Stimulated activated CD4-positive, alpha-beta T cell treated with anti-CD3 and anti-CD28 coated beads, Interleukin-4, amount 100 ng/mL, for 24 hours (primary cell): ENCODE measurements around the gene KRT37.

ENCODE experiments used
- DNase-seq: peaks from one replicate; pipeline ENCODE4 v3.0.0-alpha.2; 2020

KRT37 gene

DNA sequence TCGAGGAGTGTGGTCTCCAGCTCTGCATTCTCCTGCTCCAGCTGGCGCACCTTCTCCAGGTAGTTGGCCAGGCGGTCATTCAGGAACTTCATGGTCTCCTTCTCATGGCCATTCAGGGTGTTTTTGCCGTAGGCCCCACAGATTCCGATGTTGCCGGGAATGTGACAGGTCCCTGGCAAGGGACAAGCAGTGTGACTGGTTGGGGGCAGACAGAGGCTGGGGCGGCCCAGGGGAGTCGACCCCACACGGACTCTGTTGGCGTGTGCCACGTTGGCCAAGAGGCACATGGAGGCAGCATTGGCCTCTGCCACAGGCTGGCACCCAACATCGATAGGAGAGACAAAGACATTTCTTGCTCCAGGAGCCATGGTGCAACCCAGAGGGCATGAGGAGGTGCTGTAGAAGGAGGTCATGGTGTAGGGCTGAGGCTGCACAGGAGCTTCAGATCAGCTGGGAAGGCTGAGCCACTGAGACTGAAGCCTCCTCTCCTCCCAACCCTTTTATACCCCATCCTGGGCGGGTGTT is at the start of gene KRT37:
TSS of gene KRT37 (minus strand) at position 475 of the 525 bp plus-strand sequence. CDS start at position 413, 62 bp downstream.
- no peak for DNase-seq

DNA sequence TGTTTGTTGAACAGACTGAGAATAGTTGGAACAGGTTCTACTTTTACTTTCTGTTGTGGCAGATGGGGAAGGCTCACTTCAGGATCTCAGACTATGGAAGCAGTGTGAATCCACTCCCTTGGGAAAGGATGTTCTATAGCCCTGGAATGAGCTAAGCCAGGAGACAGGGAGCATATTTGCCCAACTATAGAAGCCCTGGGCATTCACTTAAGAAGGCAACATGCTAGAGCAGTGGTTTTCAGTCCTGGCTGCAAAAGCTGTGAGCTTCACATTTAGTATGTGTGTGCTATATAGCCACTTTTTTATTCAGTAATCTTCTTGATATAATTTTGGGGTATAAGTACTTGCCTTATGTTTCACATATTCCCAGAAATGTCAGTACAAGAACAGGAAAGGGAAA is 44.0 kb upstream of the KRT37 start:
- no peak for DNase-seq

DNA sequence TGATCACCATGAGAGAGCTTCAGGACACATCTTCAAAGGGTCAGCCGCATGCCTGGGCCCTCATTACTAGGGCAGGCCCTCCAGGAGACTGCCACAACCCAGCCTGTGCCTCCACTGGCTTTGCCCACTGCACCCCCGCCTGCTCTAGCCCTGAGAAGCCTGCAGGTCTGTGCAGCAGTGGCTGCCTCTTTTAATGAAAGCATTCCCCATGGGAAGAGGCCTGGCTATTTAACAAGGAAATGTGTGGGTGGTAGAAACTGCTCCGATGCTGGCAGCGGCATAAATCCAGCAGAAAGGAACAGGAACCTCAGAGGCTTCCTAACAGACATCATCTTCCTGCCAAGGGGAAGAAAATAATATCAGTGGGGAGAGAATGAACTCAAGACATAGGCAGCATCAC is 43.2 kb upstream of the KRT37 start:
- DNase-seq = no peak

GRCh38 chr17:41466988-41467387 is 42.6 kb upstream of the KRT37 start, which contains the start of gene KRT32:
TSS of gene KRT32 (minus strand) at chr17:41467386. CDS start at chr17:41467325, 61 bp downstream.
- no peak for DNase-seq

DNA sequence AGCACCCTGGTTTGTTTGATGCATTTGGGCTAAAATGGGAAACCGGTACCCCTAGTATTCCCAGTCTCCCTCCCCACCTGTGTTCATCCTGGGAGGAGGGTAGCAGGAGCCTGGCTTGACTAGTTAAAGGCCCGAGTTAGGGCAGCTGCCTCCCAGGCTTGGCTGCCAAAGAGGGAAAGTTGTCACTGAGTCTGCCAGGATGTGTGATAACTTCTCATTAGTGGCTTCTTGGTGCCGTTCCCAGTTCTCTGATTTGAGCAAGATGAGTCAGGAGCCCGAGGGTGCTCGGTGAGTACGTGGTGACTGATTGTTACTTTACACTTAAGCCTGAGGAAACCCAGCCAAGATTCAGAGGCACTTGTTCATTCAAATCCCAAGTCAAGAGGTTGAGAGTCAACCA is 40.3 kb upstream of the KRT37 start:
- DNase-seq = no peak

DNA sequence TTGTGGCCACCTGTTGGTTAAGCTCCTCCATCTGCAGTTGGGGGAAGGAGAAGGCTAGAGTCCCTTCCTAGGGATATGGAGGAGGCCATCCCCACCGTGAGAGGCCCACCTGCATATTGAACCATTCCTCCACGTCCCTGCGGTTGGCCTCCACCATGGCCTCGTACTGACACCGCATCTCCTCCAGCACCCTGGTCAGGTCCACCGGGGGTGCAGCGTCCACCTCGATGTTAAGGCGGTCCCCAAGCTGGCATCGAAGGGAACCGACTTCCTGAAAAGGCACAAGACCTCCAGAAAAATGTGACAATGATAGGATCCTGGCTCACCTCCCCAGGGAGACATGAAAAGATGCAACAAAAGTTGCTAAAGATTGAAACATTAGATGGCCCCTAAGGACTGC is 39.8 kb upstream of the KRT37 start:
- DNase-seq = no peak

DNA sequence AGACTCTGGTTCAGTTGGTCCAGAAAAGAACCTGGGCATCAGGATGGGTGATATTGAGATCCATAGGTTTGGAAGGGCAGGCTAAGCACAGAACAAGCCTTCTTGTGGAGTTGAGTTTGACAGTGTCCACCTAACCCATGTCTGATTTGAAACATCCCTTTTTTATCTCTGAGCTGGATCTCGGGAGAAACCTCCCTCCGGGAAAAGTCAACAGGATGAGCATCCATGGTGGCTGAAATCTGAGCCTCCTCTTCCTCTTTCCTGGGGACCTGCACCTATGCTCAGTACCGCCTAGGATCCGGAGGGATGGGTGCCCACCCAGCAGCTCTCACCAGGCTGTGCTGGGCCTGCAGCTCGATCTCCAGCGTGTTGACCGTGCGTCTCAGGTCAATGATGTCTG is 39.4 kb upstream of the KRT37 start:
- DNase-seq = no peak

DNA sequence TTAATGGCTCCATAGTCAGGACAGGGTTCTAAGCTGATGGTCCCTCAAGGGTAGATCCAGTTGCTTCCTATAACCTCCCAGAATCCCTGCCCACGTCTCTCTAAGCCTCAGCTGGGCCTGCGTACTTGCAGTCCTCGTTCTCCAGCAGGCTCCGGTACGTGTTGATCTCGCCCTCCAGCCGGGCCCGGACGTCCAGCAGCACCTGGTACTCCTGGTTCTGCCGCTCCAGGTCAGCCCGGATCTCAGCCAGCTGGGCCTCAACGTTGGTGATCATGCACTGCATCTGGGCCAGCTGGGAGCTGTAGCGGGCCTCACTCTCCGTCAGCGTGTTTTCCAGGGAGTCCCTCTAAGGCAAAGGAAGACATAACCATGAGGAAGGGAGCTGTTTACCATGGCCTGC is 38.3 kb upstream of the KRT37 start:
- DNase-seq = no peak

DNA sequence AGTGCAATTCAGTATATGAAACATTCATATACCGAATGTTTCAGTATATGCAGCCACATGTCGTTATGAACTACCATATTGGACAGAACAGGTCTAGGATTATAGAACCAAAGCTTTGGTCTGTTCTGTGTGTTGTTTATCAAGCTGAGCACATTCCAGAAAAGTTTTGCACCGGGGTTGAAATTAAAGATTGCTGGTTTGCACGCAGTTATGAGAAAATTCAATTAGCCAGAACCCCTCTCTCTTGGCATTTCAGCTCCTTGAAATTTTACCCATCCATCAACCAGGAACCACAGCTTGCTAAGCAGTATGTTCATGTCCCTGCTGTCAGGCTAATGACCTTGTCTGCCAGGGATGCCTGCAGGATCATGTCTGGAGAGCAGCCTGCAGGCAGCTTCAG is 33.3 kb upstream of the KRT37 start:
- DNase-seq = no peak

GRCh38 chr17:41456204-41456603 is 31.8 kb upstream of the KRT37 start:
- DNase-seq = no peak

DNA sequence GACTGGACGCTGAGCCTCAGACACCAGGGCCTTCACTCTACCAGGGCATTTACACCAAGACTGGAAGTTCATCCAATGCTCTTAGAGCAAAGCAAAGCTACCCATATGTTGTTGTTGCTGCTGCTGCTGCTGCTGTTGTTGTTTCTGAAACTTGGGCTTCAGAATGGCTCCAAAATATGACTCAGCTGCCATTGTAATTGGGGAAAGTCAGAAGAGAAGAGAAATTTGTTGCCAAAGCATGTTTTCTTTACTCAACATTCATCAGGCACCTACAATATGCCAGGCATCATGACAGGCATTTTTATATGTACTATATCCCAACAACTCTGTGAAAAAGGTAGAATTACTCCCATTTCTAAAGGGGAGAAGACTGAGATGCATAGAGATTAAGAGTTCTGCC is 30.9 kb upstream of the KRT37 start:
- no peak for DNase-seq

DNA sequence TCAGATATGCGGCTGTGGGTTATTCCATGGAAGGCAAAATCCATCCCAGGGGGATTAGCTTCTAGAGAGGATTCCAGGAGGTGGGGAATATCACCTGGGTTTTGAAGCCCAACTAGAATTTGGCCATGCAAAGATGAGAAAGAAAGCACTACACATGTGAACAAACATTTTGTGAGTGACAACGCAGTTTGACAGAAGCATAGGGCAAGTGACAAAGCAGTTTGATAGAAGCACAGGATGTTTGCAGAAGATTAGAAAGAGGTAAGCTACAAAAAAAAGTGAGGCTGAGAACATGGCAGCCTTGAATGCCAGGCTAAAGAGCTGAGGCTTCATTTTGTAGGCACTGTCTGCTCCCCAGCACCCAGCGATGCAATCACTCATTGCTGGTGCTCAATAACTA is 28.7 kb upstream of the KRT37 start:
- DNase-seq = no peak

GRCh38 chr17:41452281-41452680 is 27.9 kb upstream of the KRT37 start:
- no peak for DNase-seq

DNA sequence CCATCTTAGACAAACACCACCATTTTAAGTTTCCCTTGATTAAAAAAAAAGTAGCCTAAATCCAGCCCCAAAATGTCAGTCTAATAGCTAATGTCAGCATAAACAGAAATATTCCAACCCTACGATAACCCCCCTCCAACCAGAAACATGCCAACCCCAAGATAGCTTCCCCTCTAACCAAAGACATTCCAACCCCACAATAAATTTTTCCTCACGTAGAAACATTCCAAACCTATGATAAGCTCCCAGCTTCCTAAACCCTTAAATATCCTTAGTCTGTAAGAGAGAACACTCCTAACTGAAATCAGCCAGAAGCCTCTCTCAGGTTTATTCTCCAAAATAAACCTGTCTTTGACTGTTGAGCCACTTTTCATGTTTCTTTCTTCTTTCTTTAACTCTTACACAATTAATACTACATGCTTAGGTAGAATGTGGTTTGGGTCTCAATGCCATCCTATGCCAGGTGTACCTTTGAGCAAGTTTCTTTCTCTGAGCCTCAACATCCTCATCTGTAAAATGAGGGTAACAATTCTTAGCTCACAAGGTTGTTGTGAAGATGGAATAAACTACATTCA is 26.9 kb upstream of the KRT37 start:
- DNase-seq = no peak

DNA sequence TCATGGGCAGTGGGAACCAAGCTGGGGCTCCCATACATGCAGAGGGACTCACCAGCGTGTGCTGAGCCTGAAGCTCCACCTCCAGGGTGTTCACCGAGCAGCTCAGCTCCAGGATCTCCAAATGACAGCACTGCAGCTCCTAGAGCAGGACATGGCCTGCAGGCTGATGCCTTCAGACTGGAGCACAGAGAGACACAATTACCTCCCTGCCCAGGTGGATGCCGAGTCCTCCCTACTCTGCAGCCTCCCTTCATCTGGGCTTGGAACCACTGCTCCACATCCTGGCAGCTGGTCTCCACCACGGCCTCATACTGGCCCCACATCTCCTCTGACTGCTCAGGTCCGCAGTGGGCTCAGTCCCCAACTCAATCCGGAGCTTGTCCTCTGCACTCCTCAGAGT is 24.6 kb upstream of the KRT37 start:
- DNase-seq = no peak

DNA sequence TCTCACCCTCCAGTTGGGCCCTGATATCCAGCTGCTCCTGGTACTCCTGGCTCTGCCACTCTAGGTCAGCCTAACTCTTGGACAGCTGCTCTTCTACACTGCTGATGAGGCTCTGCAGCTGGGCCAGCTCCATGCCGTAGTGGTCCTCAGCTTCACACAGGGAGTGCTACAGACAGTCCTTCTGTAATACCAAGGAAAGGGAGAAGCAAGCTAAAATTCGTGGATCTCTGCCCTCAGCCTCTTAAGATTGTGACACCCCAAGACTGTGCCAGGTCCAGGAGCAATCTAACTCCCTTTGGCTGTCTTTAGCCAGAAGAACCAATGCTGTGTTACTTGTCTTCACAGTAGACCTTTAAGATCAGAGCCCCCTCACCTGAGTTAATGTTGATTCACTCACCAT is 24.1 kb upstream of the KRT37 start:
- no peak for DNase-seq

GRCh38 chr17:41446806-41447205 is 22.4 kb upstream of the KRT37 start:
- DNase-seq = no peak

DNA sequence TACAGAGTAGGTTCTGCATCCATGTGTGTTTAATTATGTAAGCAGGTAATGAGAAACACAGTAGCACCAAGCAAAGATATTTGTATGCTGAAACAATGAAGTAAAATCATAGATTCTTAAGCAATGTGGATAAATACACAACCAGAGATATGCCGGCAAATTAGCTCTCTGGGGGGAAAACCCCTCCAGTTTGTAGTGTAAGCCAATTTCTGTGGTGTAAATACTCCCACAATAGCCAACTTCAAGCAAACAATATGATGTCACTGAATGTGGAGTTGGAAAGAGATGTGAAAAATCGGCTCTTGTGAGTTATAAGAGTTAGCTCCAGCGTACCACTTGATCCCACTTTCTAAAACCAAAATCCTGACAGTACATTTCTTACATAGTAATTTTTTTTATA is 20.3 kb upstream of the KRT37 start:
- no peak for DNase-seq

DNA sequence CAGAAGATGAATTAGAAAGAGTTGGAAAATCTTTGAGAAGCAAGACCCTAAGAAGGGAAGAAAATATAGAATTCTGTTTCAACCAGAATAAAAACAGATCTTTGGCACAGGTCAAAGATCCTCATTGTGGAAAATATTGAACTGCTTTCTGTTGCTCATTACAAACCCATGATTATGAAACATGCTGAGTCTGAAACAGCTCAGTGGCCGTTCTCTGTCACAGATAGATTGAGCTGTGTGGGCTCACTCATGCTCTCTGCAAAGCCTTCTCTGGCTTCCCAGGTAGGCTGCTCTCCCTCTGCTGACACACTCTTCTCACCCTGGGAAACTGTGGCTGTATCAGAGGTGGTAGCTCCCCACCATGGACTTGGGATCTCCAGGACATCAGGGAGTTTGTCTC is 19.8 kb upstream of the KRT37 start:
- DNase-seq = no peak

- no peak for DNase-seq
These were observed 18.4 kb upstream of the KRT37 start for GRCh38 chr17:41442739-41443138.

DNA sequence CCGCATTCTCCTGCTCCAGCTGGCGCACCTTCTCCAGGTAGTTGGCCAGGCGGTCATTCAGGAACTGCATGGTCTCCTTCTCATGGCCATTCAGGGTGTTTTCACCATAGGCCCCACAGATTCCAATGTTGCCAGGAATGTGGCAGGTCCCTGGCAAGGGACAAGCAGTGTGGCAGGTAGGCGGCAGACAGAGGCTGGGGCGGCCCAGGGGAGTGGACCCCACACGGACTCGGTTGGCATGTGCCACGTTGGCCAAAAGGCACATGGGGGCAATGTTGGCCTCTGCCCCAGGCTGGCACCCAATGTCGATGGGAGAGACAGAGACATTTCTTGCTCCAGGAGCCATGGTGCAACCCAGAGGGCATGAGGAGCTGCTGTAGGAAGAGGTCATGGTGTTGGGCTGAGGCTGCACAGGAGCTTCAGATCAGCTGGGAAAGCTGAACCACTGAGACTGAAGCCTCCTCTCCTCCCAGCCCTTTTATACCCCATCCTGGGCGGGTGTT is 16.2 kb upstream of the KRT37 start, which contains the start of gene KRT38:
TSS of gene KRT38 (minus strand) at position 453 of the 503 bp plus-strand sequence. CDS start at position 391, 62 bp downstream.
- no peak for DNase-seq

GRCh38 chr17:41439375-41439774 is 15.0 kb upstream of the KRT37 start:
- no peak for DNase-seq

DNA sequence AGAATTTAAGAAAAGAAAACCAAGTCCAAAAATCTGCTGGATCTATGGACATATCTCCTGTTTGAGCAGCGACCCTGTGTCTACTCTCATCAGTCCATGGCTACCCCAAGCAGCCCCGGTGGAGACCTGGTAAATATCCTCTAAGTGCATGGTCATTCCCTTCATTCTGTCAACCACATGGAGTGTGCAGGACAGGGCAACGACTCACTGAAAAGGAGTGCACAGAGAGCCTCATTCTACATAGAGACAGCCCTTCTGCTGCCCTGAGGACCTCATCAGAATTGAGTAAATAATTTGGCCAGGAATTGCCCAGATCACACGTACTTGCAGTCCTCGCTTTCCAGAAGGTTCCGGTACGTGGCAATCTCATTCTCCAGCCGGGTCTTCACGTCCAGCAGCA is 13.4 kb upstream of the KRT37 start:
- no peak for DNase-seq

DNA sequence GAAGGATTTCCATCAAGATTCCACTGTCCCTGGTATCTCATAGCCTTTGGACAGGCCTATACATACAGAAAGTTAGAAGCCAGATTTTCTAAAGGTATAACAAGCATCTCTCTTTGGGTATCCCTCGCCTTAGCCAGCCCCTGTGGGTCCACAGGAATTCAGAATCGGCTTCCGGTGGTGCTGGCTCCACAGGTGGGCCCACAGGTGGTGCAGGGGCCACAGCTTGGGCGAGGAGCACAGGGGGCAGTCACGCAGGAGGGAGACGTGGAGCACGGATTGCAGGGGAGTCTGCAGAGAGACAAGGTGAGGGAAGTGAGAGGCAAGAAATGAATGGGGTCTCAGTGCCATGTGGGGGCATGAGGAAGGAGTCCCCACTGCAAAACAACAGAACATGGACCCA is 12.9 kb upstream of the KRT37 start:
- DNase-seq = no peak

- DNase-seq = no peak
These were observed 10.0 kb upstream of the KRT37 start for GRCh38 chr17:41434415-41434814.
